Transverse colon (tissue), 4 donors: Measurements from ENCODE around the gene OXSR1. TPM values are rescaled to one million over a fixed set of nuclear protein-coding genes. Genes with fewer than 3 reads are reported as not detected.
A peak's percentile ranks its signal among the peaks of the same experiment; 100 is the strongest.

Source experiments
- DNase-seq: peaks from one replicate; pipeline ENCODE4 v3.0.0-alpha.2; 2019
- H3K27ac ChIP-seq, 4 donors: fragments of 200-600 bp; sonication (generic); 2 replicates each; pipeline ENCODE4 v1.5.1; 2016 to 2018; ENCODE audit warnings: inconsistent platforms in 4 of 4
- H3K27me3 ChIP-seq: fragments of 200-600 bp; sonication (generic); 2 replicates; pipeline ENCODE4 v1.5.1; 2017; ENCODE audit warnings: inconsistent platforms
- H3K36me3 ChIP-seq, 4 donors: fragments of 200-600 bp; sonication (generic); 2 replicates each; pipeline ENCODE4 v1.5.1; 2017 to 2019; ENCODE audit warnings: inconsistent platforms in 4 of 4
- H3K4me1 ChIP-seq, 4 donors: fragments of 200-600 bp; sonication (generic); 2 replicates each; pipeline ENCODE4 v1.5.1; 2017 to 2020; ENCODE audit warnings: inconsistent platforms in 4 of 4
- H3K4me3 ChIP-seq, 4 donors: fragments of 200-600 bp; sonication (generic); 1 replicate in 1 of 4; 2 replicates in 3 of 4; pipeline versions ENCODE4 v1.5.1 to v1.6.1; 2017 to 2019; ENCODE audit warnings: inconsistent platforms in 4 of 4
- H3K9me3 ChIP-seq, 2 donors: fragments of 200-600 bp; sonication (generic); 2 replicates each; pipeline ENCODE4 v1.5.1; 2017 to 2019; ENCODE audit warnings: inconsistent platforms in 2 of 2
- CTCF ChIP-seq, 5 experiments: fragments of 200-600 bp in 3 of 5; fragments of 450-650 bp in 2 of 5; sonication (generic) in 3 of 5; IDR thresholded peaks; 1 replicate in 2 of 5; 2 replicates in 3 of 5; pipeline ENCODE4 v1.5.1; 2016 to 2017; ENCODE audit warnings: antibody characterized with exemption in 5 of 5, inconsistent platforms in 3 of 5, mild to moderate bottlenecking in 2 of 5, moderate library complexity in 1 of 5
- EP300 ChIP-seq: sonication (generic); formaldehyde crosslinking; IDR thresholded peaks from one replicate; pipeline ENCODE4 v1.6.1; 2017; ENCODE audit warnings: antibody characterized with exemption, low read depth
- POLR2A ChIP-seq: fragments of 450-650 bp; IDR thresholded peaks from one replicate; pipeline ENCODE4 v1.6.1; 2016; ENCODE audit warnings: antibody characterized with exemption, mild to moderate bottlenecking, moderate library complexity
- POLR2AphosphoS5 ChIP-seq, 3 donors: sonication (generic); formaldehyde crosslinking; IDR thresholded peaks; one replicate each; pipeline ENCODE4 v1.6.1; 2016; ENCODE audit warnings: antibody characterized with exemption in 3 of 3
- WGBS, 2 donors: methylation state at CpG; one replicate each; pipeline ENCODE4 v1.1.5; 2018; ENCODE audit warnings: low coverage in 1 of 2; 5-methylcytosine and 5-hydroxymethylcytosine counted together
- in situ Hi-C, 4 donors: fragments of 200-750 bp; cut with MboI; loops; one replicate each; pipeline versions ENCODE4 v1.15.0 to v1.15.1; 2017; ENCODE audit warnings: low sequenced_read_pairs in 3 of 4, low pct_ligation_motif_present in 1 of 4, low pct_unique_long_range_greater_than_20kb in 1 of 4
- intact Hi-C: fragments of 100-400 bp; cut with DNase I; formaldehyde crosslinking; loops from one replicate; pipeline ENCODE4 v1.15.1; 2023; ENCODE audit warnings: low total_unique reads
- total RNA-seq, 4 donors: library from RNA; depleted of rRNA; stranded (reverse); fragments of >200 nt; gene quantifications; one replicate each; pipeline ENCODE4 v1.1.0, GENCODE V29; 2016

OXSR1 gene
- total RNA-seq, 4 donors from 2014 or later = 35.9 to 47.9 (median 43.5) TPM

GRCh38 chr3:38152609-38153008, 12.7 kb upstream of the OXSR1 start:
- in situ Hi-C loops (no loop called here), intact Hi-C loops (no loop called here)
- H3K4me1 ChIP-seq = peaks cover 0 to 6% (median 0%) of the 10 kb centered on the region in 4 donors
- WGBS, 2 donors = 85% methylated on average over 2 of the region's 2 CpGs; no CpG with 5 or more reads in 1 of the 2 donors
- H3K27me3 ChIP-seq = no peaks in the 10 kb centered on the region
- TF ChIP-seq CTCF (IDR thresholded peaks at IDR 0.05) (no peak), POLR2A (no peak), POLR2AphosphoS5 (IDR thresholded peaks at IDR 0.05) (no peak), EP300 (no peak)
- no peak overlapping the region for H3K4me3 ChIP-seq
- H3K27ac ChIP-seq = no peak overlapping the region
- no peaks in the 10 kb centered on the region for H3K9me3 ChIP-seq
- DNase-seq = no peak
- H3K36me3 ChIP-seq = no peaks in the 10 kb centered on the region

- Histone ChIP-seq H3K9me3 (no peaks in the 10 kb centered on the region), H3K27ac (no peak overlapping the region), H3K36me3 (no peaks in the 10 kb centered on the region), H3K4me3 (no peak overlapping the region), H3K4me1 (peaks cover 0 to 6% (median 0%) of the 10 kb centered on the region in 4 donors), H3K27me3 (no peaks in the 10 kb centered on the region)
- intact Hi-C loops = no loop called here
- WGBS, 2 donors = 86 to 90% methylated on average over 1 to 2 of the region's 2 CpGs
- TF ChIP-seq POLR2AphosphoS5 (IDR thresholded peaks at IDR 0.05) (no peak), POLR2A (no peak), CTCF (IDR thresholded peaks at IDR 0.05) (no peak), EP300 (no peak)
- DNase-seq = no peak
- in situ Hi-C loops = no loop called here
These were observed 12.1 kb upstream of the OXSR1 start for GRCh38 chr3:38153221-38153620.

GRCh38 chr3:38154033-38154494, 11.3 kb upstream of the OXSR1 start:
- H3K27ac ChIP-seq = no peak overlapping the region
- H3K36me3 ChIP-seq = no peaks in the 10 kb centered on the region
- no peaks in the 10 kb centered on the region for H3K27me3 ChIP-seq
- TF ChIP-seq POLR2AphosphoS5 (IDR thresholded peaks at IDR 0.05) (peak in 1 of 3 donors; percentile 26), POLR2A (no peak), EP300 (no peak)
- H3K4me3 ChIP-seq = no peak overlapping the region
- no peaks in the 10 kb centered on the region for H3K9me3 ChIP-seq
- intact Hi-C loops (no loop called here), in situ Hi-C loops (no loop called here)
- WGBS, 2 donors = 71 to 85% methylated on average over 2 of the region's 2 CpGs
- H3K4me1 ChIP-seq = peaks cover 0 to 6% (median 0%) of the 10 kb centered on the region in 4 donors
- no peak for DNase-seq

- TF ChIP-seq POLR2AphosphoS5 (IDR thresholded peaks at IDR 0.05) (peak in 1 of 3 donors; percentile 16), CTCF (IDR thresholded peaks at IDR 0.05) (no peak)
- peak; percentile 57 for DNase-seq
- no peaks in the 10 kb centered on the region for H3K36me3 ChIP-seq
- H3K27me3 ChIP-seq = no peaks in the 10 kb centered on the region
- intact Hi-C loops (no loop called here), in situ Hi-C loops (no loop called here)
- H3K9me3 ChIP-seq = no peaks in the 10 kb centered on the region
- WGBS, 2 donors = 57% methylated on average over 2 of the region's 2 CpGs; no CpG with 5 or more reads in 1 of the 2 donors
- no peak overlapping the region for H3K27ac ChIP-seq
- no peak overlapping the region for H3K4me3 ChIP-seq
- H3K4me1 ChIP-seq = peaks cover 0 to 6% (median 0%) of the 10 kb centered on the region in 4 donors
These were observed 10.6 kb upstream of the OXSR1 start for GRCh38 chr3:38154625-38155255.
